Cardiac fibroblast (primary cell): ENCODE measurements around the gene GDPD3.

Experiments used
- DNase-seq, 2 donors: peaks; one replicate each; pipeline versions ENCODE4 v3.0.0 to v3.0.0-alpha.2; 2010; ENCODE audit warnings: low read depth in 2 of 2
- H3K4me3 ChIP-seq, 2 donors: replicated peaks in 1 of 2; 1 replicate in 1 of 2; 2 replicates in 1 of 2; pipeline ENCODE4 v1.5.1; 2011; ENCODE audit warnings: low read depth in 2 of 2, low read length in 2 of 2, mild to moderate bottlenecking in 2 of 2, moderate library complexity in 1 of 2
- CTCF ChIP-seq: IDR thresholded peaks from one replicate; pipeline ENCODE4 v1.5.1; 2011; ENCODE audit warnings: low read depth, mild to moderate bottlenecking, low read length, inconsistent platforms

GDPD3 gene

GRCh38 chr16:30141750-30142149 lies 28.4 kb upstream of the GDPD3 start:
- DNase-seq: no peak
- no peak overlapping the region for H3K4me3 ChIP-seq
- no peak for TF ChIP-seq CTCF

- no peak for DNase-seq
- no peak for TF ChIP-seq CTCF
- no peak overlapping the region for H3K4me3 ChIP-seq
Observed at GRCh38 chr16:30139583-30140481, 26.5 kb upstream of the GDPD3 start.

GRCh38 chr16:30137897-30138296 lies 24.6 kb upstream of the GDPD3 start:
- no peak overlapping the region for H3K4me3 ChIP-seq
- TF ChIP-seq CTCF: no peak
- DNase-seq: no peak

GRCh38 chr16:30136971-30137605 lies 23.8 kb upstream of the GDPD3 start:
- no peak for TF ChIP-seq CTCF
- DNase-seq: no peak
- no peak overlapping the region for H3K4me3 ChIP-seq

GRCh38 chr16:30132591-30132990 lies 19.3 kb upstream of the GDPD3 start:
- H3K4me3 ChIP-seq: no peak overlapping the region
- TF ChIP-seq CTCF: no peak
- no peak for DNase-seq

GRCh38 chr16:30131869-30132475 lies 18.6 kb upstream of the GDPD3 start:
- peak in 1 of 2 donors; percentile 40 for DNase-seq
- H3K4me3 ChIP-seq: no peak overlapping the region
- TF ChIP-seq CTCF: no peak
